ENCODE measurements around the gene IL1RAPL1. TPM values are rescaled to one million over a fixed set of nuclear protein-coding genes. Genes with fewer than 3 reads are reported as not detected.
A peak's percentile ranks its signal among the peaks of the same experiment; 100 is the strongest.

IL1RAPL1 gene
- total RNA-seq, 1 donor: under 0.01 TPM

GRCh38 chrX:28625223-28625622 is 38.0 kb downstream of the IL1RAPL1 start:
- DNase-seq (ENCODE audit: low read depth in 2 of 3, low spot score in 2 of 3): no peak

- DNase-seq (ENCODE audit: low read depth in 2 of 3, low spot score in 2 of 3): no peak
Observed at GRCh38 chrX:28626515-28626914, 39.3 kb downstream of the IL1RAPL1 start.

- no peak for DNase-seq (ENCODE audit: low read depth in 2 of 3, low spot score in 2 of 3)
Observed at GRCh38 chrX:28628120-28628519, 40.9 kb downstream of the IL1RAPL1 start.

- no peak for DNase-seq (ENCODE audit: low read depth in 2 of 3, low spot score in 2 of 3)
Observed at GRCh38 chrX:28638775-28639174, 51.5 kb downstream of the IL1RAPL1 start.

- DNase-seq (ENCODE audit: low read depth in 2 of 3, low spot score in 2 of 3): no peak
Observed at GRCh38 chrX:28639451-28639850, 52.2 kb downstream of the IL1RAPL1 start.

GRCh38 chrX:28649541-28649940 is 62.3 kb downstream of the IL1RAPL1 start:
- no peak for DNase-seq (ENCODE audit: low read depth in 2 of 3, low spot score in 2 of 3)

- no peak for DNase-seq (ENCODE audit: low read depth in 2 of 3, low spot score in 2 of 3)
Observed at GRCh38 chrX:28651186-28651585, 63.9 kb downstream of the IL1RAPL1 start.

GRCh38 chrX:28659269-28659668 is 72.0 kb downstream of the IL1RAPL1 start:
- DNase-seq (ENCODE audit: low read depth in 2 of 3, low spot score in 2 of 3): peak in 1 of 3 donors; percentile 2

- no peak for DNase-seq (ENCODE audit: low read depth in 2 of 3, low spot score in 2 of 3)
Observed at GRCh38 chrX:28665778-28666177, 78.5 kb downstream of the IL1RAPL1 start.

GRCh38 chrX:28668303-28668702 is 81.1 kb downstream of the IL1RAPL1 start:
- DNase-seq (ENCODE audit: low read depth in 2 of 3, low spot score in 2 of 3): no peak

GRCh38 chrX:28668957-28669356 is 81.7 kb downstream of the IL1RAPL1 start:
- DNase-seq (ENCODE audit: low read depth in 2 of 3, low spot score in 2 of 3): no peak

- DNase-seq (ENCODE audit: low read depth in 2 of 3, low spot score in 2 of 3): no peak
Observed at GRCh38 chrX:28670074-28670473, 82.8 kb downstream of the IL1RAPL1 start.

GRCh38 chrX:28675173-28675572 is 87.9 kb downstream of the IL1RAPL1 start:
- no peak for DNase-seq (ENCODE audit: low read depth in 2 of 3, low spot score in 2 of 3)

- DNase-seq (ENCODE audit: low read depth in 2 of 3, low spot score in 2 of 3): no peak
Observed at GRCh38 chrX:28693101-28693500, 105.9 kb downstream of the IL1RAPL1 start.

GRCh38 chrX:28697732-28698131 is 110.5 kb downstream of the IL1RAPL1 start:
- DNase-seq (ENCODE audit: low read depth in 2 of 3, low spot score in 2 of 3): no peak

GRCh38 chrX:28701222-28701621 is 114.0 kb downstream of the IL1RAPL1 start:
- no peak for DNase-seq (ENCODE audit: low read depth in 2 of 3, low spot score in 2 of 3)

- DNase-seq (ENCODE audit: low read depth in 2 of 3, low spot score in 2 of 3): no peak
Observed at GRCh38 chrX:28706964-28707363, 119.7 kb downstream of the IL1RAPL1 start.

GRCh38 chrX:28709421-28709820 is 122.2 kb downstream of the IL1RAPL1 start:
- DNase-seq (ENCODE audit: low read depth in 2 of 3, low spot score in 2 of 3): no peak

GRCh38 chrX:28717864-28718263 is 130.6 kb downstream of the IL1RAPL1 start:
- DNase-seq (ENCODE audit: low read depth in 2 of 3, low spot score in 2 of 3): no peak

GRCh38 chrX:28718450-28718849 is 131.2 kb downstream of the IL1RAPL1 start:
- DNase-seq (ENCODE audit: low read depth in 2 of 3, low spot score in 2 of 3): no peak

GRCh38 chrX:28719620-28720019 is 132.4 kb downstream of the IL1RAPL1 start:
- no peak for DNase-seq (ENCODE audit: low read depth in 2 of 3, low spot score in 2 of 3)

GRCh38 chrX:28752330-28752729 is 165.1 kb downstream of the IL1RAPL1 start:
- no peak for DNase-seq (ENCODE audit: low read depth in 2 of 3, low spot score in 2 of 3)

GRCh38 chrX:28756175-28756574 is 168.9 kb downstream of the IL1RAPL1 start:
- no peak for DNase-seq (ENCODE audit: low read depth in 2 of 3, low spot score in 2 of 3)

GRCh38 chrX:28756647-28757046 is 169.4 kb downstream of the IL1RAPL1 start:
- no peak for DNase-seq (ENCODE audit: low read depth in 2 of 3, low spot score in 2 of 3)
